Ovary (tissue), 3 donors: Measurements from ENCODE around the gene RGL1.

ENCODE experiments used
- EP300 ChIP-seq: sonication (generic); formaldehyde crosslinking; IDR thresholded peaks from one replicate; pipeline ENCODE4 v1.6.1; 2017; ENCODE audit warnings: antibody characterized with exemption
- POLR2A ChIP-seq: fragments of 450-650 bp; IDR thresholded peaks from one replicate; pipeline ENCODE4 v1.6.1; 2017; ENCODE audit warnings: antibody characterized with exemption, mild to moderate bottlenecking, moderate library complexity
- TF ChIP-seq, protein P1 (sequence below), 3 donors: fragments of 450-650 bp in 2 of 3; fragments of 200-600 bp in 1 of 3; IDR thresholded peaks; one replicate each; pipeline versions ENCODE4 v1.5.1 to v1.8.0; 2016 to 2022; ENCODE audit warnings: antibody characterized with exemption in 3 of 3, mild to moderate bottlenecking in 1 of 3
- donor health status: DM: no; HTN: no; CAD: no.

DNA sequence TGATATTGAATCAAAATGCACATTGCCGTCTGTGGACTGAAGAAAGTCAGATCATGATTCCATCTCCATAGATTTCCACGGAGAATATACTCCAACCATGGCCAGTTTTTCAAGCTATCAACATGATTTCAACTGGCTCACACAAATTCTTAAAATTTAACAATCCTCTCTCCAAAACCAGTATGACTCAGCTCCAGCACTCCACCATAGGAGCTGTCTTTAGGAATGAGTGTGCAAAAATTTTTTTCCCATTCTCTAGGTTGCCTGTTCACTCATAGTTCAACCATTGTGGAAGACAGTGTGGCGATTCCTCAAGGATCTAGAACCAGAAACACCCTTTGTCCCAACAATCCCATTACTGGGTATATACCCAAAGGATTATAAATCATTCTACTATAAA, 40.8 kb downstream of the RGL1 start:
- TF ChIP-seq, protein P1, sequence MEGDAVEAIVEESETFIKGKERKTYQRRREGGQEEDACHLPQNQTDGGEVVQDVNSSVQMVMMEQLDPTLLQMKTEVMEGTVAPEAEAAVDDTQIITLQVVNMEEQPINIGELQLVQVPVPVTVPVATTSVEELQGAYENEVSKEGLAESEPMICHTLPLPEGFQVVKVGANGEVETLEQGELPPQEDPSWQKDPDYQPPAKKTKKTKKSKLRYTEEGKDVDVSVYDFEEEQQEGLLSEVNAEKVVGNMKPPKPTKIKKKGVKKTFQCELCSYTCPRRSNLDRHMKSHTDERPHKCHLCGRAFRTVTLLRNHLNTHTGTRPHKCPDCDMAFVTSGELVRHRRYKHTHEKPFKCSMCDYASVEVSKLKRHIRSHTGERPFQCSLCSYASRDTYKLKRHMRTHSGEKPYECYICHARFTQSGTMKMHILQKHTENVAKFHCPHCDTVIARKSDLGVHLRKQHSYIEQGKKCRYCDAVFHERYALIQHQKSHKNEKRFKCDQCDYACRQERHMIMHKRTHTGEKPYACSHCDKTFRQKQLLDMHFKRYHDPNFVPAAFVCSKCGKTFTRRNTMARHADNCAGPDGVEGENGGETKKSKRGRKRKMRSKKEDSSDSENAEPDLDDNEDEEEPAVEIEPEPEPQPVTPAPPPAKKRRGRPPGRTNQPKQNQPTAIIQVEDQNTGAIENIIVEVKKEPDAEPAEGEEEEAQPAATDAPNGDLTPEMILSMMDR (IDR thresholded peaks at IDR 0.05), result no peak
- TF ChIP-seq POLR2A (no peak), EP300 (no peak)
